Measurements from ENCODE around the gene KDM4B.

KDM4B gene

DNA sequence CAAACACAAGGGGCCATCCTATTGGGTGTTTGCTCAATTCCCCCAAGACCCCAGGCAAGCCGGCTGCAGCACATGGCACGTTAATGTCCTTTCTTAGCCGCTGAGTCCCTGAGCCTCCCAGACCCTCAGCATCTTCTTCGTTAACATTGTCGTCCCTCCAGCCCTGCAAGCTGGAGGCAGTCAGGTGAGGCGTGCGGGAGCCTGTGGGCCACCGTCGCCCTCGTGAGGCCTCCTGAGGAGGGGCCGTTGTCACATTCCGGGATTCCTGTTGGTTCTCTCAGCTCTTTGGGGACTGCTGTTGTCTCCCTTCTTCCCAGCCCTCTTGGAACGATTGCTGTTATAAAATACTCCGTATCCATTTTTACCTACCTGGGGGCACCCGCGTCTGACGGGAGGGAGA, 140.6 kb downstream of the KDM4B start:
- H3K9ac ChIP-seq (ENCODE audit: low read depth, low read length), result no peak overlapping the region

GRCh38 chr19:5110546-5110945, 141.6 kb downstream of the KDM4B start:
- no peaks in the 10 kb centered on the region for H3K4me1 ChIP-seq (ENCODE audit: insufficient read depth, low read length)
- TF ChIP-seq CTCF (IDR thresholded peaks at IDR 0.05; ENCODE audit: borderline replicate concordance, extremely low read depth, low read length, poor library complexity, severe bottlenecking) (no peak), EZH2 (IDR thresholded peaks at IDR 0.05; ENCODE audit: borderline replicate concordance, low read depth, low read length, severe bottlenecking) (no peak)
- peaks cover 2% of the 10 kb centered on the region for H3K9me3 ChIP-seq (ENCODE audit: insufficient read depth, low read length, severe bottlenecking)
- H3K4me2 ChIP-seq (ENCODE audit: insufficient read depth, low read length), result no peak overlapping the region
- no peak for ATAC-seq (ENCODE audit: insufficient read depth, low read depth)
- no peak overlapping the region for H3K9ac ChIP-seq (ENCODE audit: low read depth, low read length)
- no peaks in the 10 kb centered on the region for H3K79me2 ChIP-seq (ENCODE audit: insufficient read depth, low read length)
- H2AFZ ChIP-seq (ENCODE audit: low read depth, low read length), result no peak overlapping the region
- no peak overlapping the region for H3K4me3 ChIP-seq (ENCODE audit: low read depth in 1 of 2, low read length in 2 of 2)
- no peak for DNase-seq
- H3K36me3 ChIP-seq (ENCODE audit: insufficient read depth, low read length), result peaks cover 80% of the 10 kb centered on the region
- no peak overlapping the region for H3K27ac ChIP-seq (ENCODE audit: low read length)
- peaks cover 9% of the 10 kb centered on the region; the same call in 1 of the 2 replicates for H4K20me1 ChIP-seq (ENCODE audit: insufficient read depth, low read length)
- H3K27me3 ChIP-seq (ENCODE audit: insufficient read depth, low read length, poor library complexity), result no peaks in the 10 kb centered on the region

More for the DNA sequence above, 140.6 kb downstream of the KDM4B start:
- H3K27me3 ChIP-seq (ENCODE audit: insufficient read depth, low read length, poor library complexity), result no peaks in the 10 kb centered on the region
- DNase-seq, result no peak
- no peak overlapping the region for H3K27ac ChIP-seq (ENCODE audit: low read length)
- peaks cover 11% of the 10 kb centered on the region; the same call in 1 of the 2 replicates for H4K20me1 ChIP-seq (ENCODE audit: insufficient read depth, low read length)
- ATAC-seq (ENCODE audit: insufficient read depth, low read depth), result no peak
- no peaks in the 10 kb centered on the region for H3K79me2 ChIP-seq (ENCODE audit: insufficient read depth, low read length)
- no peaks in the 10 kb centered on the region for H3K4me1 ChIP-seq (ENCODE audit: insufficient read depth, low read length)
- H3K36me3 ChIP-seq (ENCODE audit: insufficient read depth, low read length), result peaks cover 74% of the 10 kb centered on the region
- H2AFZ ChIP-seq (ENCODE audit: low read depth, low read length), result no peak overlapping the region
- H3K4me3 ChIP-seq (ENCODE audit: low read depth in 1 of 2, low read length in 2 of 2), result no peak overlapping the region
- H3K4me2 ChIP-seq (ENCODE audit: insufficient read depth, low read length), result no peak overlapping the region
- TF ChIP-seq EZH2 (IDR thresholded peaks at IDR 0.05; ENCODE audit: borderline replicate concordance, low read depth, low read length, severe bottlenecking) (no peak), CTCF (IDR thresholded peaks at IDR 0.05; ENCODE audit: borderline replicate concordance, extremely low read depth, low read length, poor library complexity, severe bottlenecking) (no peak)
- no peaks in the 10 kb centered on the region for H3K9me3 ChIP-seq (ENCODE audit: insufficient read depth, low read length, severe bottlenecking)

GRCh38 chr19:5111051-5111450, 142.1 kb downstream of the KDM4B start:
- no peaks in the 10 kb centered on the region for H3K79me2 ChIP-seq (ENCODE audit: insufficient read depth, low read length)
- peaks cover 4% of the 10 kb centered on the region for H3K9me3 ChIP-seq (ENCODE audit: insufficient read depth, low read length, severe bottlenecking)
- H4K20me1 ChIP-seq (ENCODE audit: insufficient read depth, low read length), result peaks cover 9% of the 10 kb centered on the region; the same call in 1 of the 2 replicates
- no peak overlapping the region for H2AFZ ChIP-seq (ENCODE audit: low read depth, low read length)
- DNase-seq (no peak), ATAC-seq (ENCODE audit: insufficient read depth, low read depth) (no peak)
- H3K36me3 ChIP-seq (ENCODE audit: insufficient read depth, low read length), result peaks cover 79% of the 10 kb centered on the region
- H3K27ac ChIP-seq (ENCODE audit: low read length), result no peak overlapping the region
- no peak overlapping the region for H3K4me3 ChIP-seq (ENCODE audit: low read depth in 1 of 2, low read length in 2 of 2)
- TF ChIP-seq CTCF (IDR thresholded peaks at IDR 0.05; ENCODE audit: borderline replicate concordance, extremely low read depth, low read length, poor library complexity, severe bottlenecking) (no peak), EZH2 (IDR thresholded peaks at IDR 0.05; ENCODE audit: borderline replicate concordance, low read depth, low read length, severe bottlenecking) (no peak)
- no peak overlapping the region for H3K9ac ChIP-seq (ENCODE audit: low read depth, low read length)
- H3K4me2 ChIP-seq (ENCODE audit: insufficient read depth, low read length), result no peak overlapping the region
- H3K27me3 ChIP-seq (ENCODE audit: insufficient read depth, low read length, poor library complexity), result no peaks in the 10 kb centered on the region
- H3K4me1 ChIP-seq (ENCODE audit: insufficient read depth, low read length), result no peaks in the 10 kb centered on the region

GRCh38 chr19:5112175-5112574, 143.3 kb downstream of the KDM4B start:
- Histone ChIP-seq H3K36me3 (ENCODE audit: insufficient read depth, low read length) (peaks cover 80% of the 10 kb centered on the region), H3K4me1 (ENCODE audit: insufficient read depth, low read length) (no peaks in the 10 kb centered on the region), H3K27me3 (ENCODE audit: insufficient read depth, low read length, poor library complexity) (no peaks in the 10 kb centered on the region), H4K20me1 (ENCODE audit: insufficient read depth, low read length) (0 out of 2 replicates have a peak, but pooled peaks cover 9% of the 10 kb centered on the region), H3K4me2 (ENCODE audit: insufficient read depth, low read length) (no peak overlapping the region), H2AFZ (ENCODE audit: low read depth, low read length) (no peak overlapping the region), H3K79me2 (ENCODE audit: insufficient read depth, low read length) (no peaks in the 10 kb centered on the region), H3K9me3 (ENCODE audit: insufficient read depth, low read length, severe bottlenecking) (peaks cover 8% of the 10 kb centered on the region), H3K27ac (ENCODE audit: low read length) (no peak overlapping the region), H3K4me3 (ENCODE audit: low read depth in 1 of 2, low read length in 2 of 2) (no peak overlapping the region), H3K9ac (ENCODE audit: low read depth, low read length) (no peak overlapping the region)
- ATAC-seq (ENCODE audit: insufficient read depth, low read depth) (no peak), DNase-seq (no peak)
- TF ChIP-seq EZH2 (IDR thresholded peaks at IDR 0.05; ENCODE audit: borderline replicate concordance, low read depth, low read length, severe bottlenecking) (no peak), CTCF (IDR thresholded peaks at IDR 0.05; ENCODE audit: borderline replicate concordance, extremely low read depth, low read length, poor library complexity, severe bottlenecking) (no peak)

Measured in DND-41 (cell line).